HG03457 (cell line): ENCODE measurements around the gene BMPER.

Experiments used
- ATAC-seq: cut with Tn5 transposase; IDR thresholded peaks from one replicate; pipeline ENCODE4 v1.9.1; 2021; ENCODE audit warnings: moderate number of reproducible peaks; ENCODE audit not compliant: unreplicated experiment

The BMPER gene

GRCh38 chr7:34131371-34131770 lies 226.0 kb downstream of the BMPER start:
- ATAC-seq, result no peak

GRCh38 chr7:34133356-34133982 lies 228.1 kb downstream of the BMPER start:
- no peak for ATAC-seq

DNA sequence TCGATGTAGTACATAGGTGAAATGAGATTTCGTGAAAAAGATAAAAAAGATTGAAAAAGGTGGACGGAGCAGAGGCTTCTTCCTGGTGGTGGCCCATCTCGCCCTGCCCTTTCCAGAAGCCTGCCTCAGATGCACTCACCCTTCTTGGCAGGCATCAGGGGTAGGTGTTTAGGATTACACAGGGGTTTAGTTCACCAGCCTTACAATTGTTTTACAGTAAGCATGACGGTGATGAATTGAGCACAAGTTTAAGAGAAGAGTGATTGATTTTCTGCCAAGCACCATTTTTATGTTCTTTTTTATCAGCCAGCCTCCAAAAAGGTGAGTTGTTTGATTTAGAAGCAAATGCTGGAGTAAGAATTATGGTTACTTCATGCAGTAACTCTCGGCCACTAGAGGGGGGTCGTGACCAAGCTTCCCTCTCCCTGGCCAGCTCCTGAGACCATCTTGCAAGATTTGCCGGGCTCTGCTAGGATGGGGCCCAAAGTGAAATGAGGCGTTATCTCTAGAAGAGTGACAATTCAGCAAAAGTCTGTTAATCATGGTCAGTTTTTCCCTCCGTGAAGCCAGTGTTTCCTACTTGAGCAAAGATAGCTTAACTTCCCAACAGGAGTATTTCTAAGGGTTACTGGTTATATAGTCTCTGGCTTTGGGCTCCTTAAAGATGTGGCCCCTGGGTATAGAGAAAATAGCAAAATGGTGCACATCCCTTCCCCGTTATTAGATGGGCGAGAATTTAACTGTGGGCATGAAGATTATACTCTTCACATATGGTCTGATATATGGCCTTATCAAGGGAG lies 228.8 kb downstream of the BMPER start:
- ATAC-seq, result no peak

DNA sequence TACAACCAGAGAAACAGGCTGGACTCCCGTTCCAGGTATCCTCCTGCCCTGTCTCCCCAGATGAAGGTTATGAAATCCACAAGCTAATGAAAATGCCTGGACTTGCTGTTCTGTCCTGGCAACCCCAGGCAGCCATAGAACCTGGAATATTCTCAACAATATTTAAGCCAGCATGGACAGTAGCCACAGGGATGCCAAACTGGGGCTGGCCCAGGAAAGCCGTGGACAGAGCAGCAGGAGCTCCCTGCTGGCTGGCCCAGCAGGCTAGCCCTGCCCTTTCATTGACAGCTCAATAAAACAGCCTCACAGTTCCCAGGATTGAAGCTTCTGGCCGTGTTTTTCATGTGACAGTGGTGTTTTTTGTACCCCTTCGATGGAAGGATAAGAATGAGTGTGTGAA lies 230.6 kb downstream of the BMPER start:
- no peak for ATAC-seq

DNA sequence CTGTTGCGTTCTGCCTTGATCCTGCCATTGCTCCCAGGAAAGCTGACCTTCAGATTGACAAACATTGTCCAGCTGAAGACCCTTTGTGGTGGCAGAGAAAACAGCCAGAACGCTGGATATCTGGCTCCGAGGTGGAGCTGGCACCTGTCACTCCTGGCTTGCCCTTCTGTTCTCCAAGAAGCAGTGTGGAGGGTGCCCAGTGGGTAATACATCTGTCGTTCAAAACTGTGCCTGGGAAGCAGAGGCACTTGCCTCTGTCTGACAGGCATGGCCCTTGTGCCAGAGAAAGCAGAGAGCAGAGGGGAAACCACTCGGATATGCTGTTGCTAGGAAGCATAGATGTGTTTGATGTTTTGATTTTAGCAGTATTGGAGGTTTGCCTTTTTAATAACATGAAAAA lies 231.4 kb downstream of the BMPER start:
- no peak for ATAC-seq

DNA sequence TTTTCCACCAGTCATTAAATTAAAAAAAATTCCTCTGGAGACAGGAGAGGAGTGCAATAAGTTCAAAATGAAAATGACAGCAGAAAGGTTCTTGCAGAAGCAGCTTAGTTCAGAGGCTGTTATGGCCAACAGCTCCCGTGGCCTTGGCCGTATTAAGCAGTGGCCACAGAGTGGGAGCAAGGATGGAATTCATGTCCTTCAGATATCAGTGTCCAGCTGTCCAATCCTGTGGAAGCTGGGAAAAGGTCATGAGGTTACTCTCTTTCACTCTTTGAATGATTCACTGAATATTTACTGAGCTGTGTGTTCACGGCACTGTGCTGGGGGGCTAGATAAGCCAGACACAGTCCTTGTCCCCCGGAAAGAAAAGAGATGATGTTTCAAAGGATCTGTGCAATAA lies 231.8 kb downstream of the BMPER start:
- ATAC-seq, result no peak

DNA sequence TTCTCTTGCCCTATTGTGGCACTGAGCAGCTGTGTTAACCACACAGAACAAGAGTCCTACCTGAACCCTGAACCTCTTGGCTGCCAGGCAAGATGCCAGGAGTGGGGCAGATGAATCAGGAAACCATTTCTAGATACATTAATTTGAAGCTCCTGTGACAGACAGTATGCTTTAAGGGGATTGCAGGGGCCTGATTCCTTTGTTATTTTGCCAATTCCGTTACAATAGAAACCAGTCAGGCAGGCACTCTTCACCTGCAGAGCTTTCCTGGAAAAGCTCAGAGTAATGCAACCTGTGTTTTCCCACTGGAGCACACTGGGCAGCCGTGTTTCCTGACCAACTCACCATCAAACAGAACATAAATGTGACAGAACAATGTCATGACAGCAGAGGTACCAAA lies 233.1 kb downstream of the BMPER start:
- ATAC-seq, result no peak

GRCh38 chr7:34139086-34139485 lies 233.7 kb downstream of the BMPER start:
- no peak for ATAC-seq

DNA sequence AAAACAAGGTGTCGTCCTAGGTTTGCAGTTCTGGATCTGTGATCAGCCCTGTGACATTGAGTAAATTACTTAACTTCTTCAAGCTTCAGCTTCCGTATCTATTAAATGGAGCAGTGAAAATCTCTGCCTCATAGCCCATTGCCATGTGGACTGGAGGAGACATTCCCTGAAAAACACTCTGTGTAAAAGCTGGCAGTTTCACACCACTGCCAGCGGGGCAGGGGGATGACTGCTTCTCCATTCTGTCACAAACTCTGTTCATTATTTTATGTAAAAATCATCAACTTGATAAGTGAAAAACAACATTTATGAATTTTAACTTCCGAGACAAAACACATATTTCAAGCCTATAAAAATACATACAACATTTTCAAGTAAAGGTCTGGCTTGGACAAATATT lies 234.7 kb downstream of the BMPER start:
- no peak for ATAC-seq

- no peak for ATAC-seq
Observed at GRCh38 chr7:34143402-34143801, 238.1 kb downstream of the BMPER start.

GRCh38 chr7:34145603-34146002 lies 240.3 kb downstream of the BMPER start:
- no peak for ATAC-seq

GRCh38 chr7:34153656-34154270 lies 248.4 kb downstream of the BMPER start:
- no peak for ATAC-seq

- no peak for ATAC-seq
Observed at GRCh38 chr7:34155220-34155908, 250.0 kb downstream of the BMPER start.

GRCh38 chr7:34156336-34156735 lies 251.0 kb downstream of the BMPER start:
- ATAC-seq, result no peak

- no peak for ATAC-seq
Observed at GRCh38 chr7:34157137-34157536, 251.8 kb downstream of the BMPER start.

- ATAC-seq, result no peak
Observed at GRCh38 chr7:34158368-34159153, 253.2 kb downstream of the BMPER start.

DNA sequence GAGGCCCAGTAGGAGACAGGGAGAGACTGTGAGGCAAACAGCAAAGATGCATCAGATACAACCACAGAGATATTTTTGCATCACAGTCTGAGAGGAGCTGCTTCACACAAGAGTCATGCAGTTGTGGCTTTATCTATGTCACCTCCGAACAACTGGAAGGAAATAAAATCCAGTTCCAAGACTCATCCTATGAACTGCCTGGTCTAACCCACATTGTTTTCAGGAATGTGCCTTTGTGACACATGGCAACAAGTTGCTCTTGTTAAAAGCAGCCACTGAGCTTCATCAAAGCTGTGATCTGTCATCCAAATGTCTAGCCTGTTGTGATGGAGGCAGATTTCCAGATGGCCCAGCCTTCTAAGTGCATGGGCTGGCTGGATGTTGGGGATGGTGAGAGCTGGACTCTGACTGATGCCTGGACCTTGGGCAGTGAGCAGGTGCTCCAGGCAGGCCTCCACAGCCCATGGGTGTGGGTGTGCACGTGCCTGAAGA lies 255.0 kb downstream of the BMPER start:
- ATAC-seq, result no peak

GRCh38 chr7:34162027-34162565 lies 256.8 kb downstream of the BMPER start:
- no peak for ATAC-seq

GRCh38 chr7:34162677-34163076 lies 257.3 kb downstream of the BMPER start:
- ATAC-seq, result no peak

DNA sequence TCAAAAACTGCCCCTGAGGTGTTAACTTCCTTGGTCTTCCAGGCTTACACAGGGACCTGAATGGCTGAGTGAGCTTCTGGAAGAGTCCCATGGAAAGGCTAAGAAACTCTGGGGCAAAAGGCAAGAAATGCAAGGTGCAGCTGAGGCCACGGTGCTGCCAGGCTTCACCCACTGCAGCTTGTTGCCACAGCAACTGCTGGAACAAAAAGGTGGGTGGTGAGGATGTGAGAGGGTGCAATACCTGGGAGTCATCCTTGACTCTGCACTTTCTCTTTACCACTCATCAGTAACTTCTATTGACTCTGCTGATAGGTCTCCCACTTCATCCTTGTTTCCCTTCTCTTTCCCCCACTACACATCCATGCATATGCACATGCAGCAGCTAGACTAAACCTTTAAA lies 258.6 kb downstream of the BMPER start:
- no peak for ATAC-seq
